ENCODE results near the gene SECTM1. TPM values are rescaled to one million over a fixed set of nuclear protein-coding genes. Genes with fewer than 3 reads are reported as not detected.

SECTM1 gene
- total and polyA plus RNA-seq, 2 experiments from 2014 or later: 0.21 to 1.3 TPM

DNA sequence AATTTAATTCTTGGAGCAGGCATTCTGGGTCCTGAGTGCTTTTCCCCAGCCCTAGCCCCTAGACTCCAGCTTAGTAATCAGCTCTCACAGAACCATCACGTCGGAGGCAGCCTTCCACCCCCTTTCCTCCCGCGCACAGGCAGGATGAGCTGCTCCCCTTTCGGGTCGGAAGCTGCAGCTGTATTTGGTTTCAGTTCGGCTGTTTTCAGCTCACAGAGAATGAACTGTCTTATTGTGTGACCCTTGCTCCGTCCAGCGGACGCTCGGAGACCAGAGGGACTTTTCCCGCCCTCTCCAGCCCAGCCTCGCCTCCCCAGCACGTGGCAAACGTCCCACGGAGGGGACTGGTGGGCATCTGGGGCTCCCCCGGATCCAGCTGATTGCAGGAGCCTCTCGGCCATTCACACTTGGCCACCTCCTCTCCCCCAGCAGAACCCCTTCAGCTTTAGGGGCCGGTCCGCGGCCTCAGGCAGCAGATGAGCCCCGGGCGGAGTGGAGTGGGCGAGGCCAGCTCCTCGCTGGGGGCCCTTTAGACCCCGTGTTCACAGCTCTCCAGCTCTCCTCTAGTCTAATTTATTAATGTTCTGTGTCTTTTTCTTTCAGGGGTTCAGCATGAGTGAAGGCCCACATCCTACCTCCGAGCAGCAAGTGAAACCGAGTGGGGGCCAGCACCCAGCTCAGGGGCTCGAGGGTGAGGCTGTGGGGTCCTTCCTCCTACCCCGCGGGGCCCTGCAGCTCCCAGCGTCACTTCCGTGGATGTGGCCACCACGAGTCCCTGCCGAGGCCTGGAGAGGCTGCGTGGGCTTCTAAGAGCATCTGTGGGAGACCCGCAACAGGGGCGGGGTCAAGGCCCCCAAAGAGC lies 37.1 kb upstream of the SECTM1 start (continued):
- TF ChIP-seq, protein P1, sequence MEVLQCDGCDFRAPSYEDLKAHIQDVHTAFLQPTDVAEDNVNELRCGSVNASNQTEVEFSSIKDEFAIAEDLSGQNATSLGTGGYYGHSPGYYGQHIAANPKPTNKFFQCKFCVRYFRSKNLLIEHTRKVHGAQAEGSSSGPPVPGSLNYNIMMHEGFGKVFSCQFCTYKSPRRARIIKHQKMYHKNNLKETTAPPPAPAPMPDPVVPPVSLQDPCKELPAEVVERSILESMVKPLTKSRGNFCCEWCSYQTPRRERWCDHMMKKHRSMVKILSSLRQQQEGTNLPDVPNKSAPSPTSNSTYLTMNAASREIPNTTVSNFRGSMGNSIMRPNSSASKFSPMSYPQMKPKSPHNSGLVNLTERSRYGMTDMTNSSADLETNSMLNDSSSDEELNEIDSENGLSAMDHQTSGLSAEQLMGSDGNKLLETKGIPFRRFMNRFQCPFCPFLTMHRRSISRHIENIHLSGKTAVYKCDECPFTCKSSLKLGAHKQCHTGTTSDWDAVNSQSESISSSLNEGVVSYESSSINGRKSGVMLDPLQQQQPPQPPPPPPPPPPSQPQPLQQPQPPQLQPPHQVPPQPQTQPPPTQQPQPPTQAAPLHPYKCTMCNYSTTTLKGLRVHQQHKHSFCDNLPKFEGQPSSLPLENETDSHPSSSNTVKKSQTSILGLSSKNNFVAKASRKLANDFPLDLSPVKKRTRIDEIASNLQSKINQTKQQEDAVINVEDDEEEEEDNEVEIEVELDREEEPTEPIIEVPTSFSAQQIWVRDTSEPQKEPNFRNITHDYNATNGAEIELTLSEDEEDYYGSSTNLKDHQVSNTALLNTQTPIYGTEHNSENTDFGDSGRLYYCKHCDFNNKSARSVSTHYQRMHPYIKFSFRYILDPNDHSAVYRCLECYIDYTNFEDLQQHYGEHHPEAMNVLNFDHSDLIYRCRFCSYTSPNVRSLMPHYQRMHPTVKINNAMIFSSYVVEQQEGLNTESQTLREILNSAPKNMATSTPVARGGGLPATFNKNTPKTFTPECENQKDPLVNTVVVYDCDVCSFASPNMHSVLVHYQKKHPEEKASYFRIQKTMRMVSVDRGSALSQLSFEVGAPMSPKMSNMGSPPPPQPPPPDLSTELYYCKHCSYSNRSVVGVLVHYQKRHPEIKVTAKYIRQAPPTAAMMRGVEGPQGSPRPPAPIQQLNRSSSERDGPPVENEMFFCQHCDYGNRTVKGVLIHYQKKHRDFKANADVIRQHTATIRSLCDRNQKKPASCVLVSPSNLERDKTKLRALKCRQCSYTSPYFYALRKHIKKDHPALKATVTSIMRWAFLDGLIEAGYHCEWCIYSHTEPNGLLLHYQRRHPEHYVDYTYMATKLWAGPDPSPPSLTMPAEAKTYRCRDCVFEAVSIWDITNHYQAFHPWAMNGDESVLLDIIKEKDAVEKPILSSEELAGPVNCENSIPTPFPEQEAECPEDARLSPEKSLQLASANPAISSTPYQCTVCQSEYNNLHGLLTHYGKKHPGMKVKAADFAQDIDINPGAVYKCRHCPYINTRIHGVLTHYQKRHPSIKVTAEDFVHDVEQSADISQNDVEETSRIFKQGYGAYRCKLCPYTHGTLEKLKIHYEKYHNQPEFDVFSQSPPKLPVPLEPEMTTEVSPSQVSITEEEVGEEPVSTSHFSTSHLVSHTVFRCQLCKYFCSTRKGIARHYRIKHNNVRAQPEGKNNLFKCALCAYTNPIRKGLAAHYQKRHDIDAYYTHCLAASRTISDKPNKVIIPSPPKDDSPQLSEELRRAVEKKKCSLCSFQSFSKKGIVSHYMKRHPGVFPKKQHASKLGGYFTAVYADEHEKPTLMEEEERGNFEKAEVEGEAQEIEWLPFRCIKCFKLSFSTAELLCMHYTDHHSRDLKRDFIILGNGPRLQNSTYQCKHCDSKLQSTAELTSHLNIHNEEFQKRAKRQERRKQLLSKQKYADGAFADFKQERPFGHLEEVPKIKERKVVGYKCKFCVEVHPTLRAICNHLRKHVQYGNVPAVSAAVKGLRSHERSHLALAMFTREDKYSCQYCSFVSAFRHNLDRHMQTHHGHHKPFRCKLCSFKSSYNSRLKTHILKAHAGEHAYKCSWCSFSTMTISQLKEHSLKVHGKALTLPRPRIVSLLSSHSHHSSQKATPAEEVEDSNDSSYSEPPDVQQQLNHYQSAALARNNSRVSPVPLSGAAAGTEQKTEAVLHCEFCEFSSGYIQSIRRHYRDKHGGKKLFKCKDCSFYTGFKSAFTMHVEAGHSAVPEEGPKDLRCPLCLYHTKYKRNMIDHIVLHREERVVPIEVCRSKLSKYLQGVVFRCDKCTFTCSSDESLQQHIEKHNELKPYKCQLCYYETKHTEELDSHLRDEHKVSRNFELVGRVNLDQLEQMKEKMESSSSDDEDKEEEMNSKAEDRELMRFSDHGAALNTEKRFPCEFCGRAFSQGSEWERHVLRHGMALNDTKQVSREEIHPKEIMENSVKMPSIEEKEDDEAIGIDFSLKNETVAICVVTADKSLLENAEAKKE (CRISPR knock-in tag; IDR thresholded peaks at IDR 0.05): no peak
- no peak for TF ChIP-seq ZNF114 (CRISPR knock-in tag; IDR thresholded peaks at IDR 0.05)
- TF ChIP-seq NANOG (IDR thresholded peaks at IDR 0.05; ENCODE audit: borderline replicate concordance): no peak
- no peak for TF ChIP-seq POLR2AphosphoS5 (IDR thresholded peaks at IDR 0.05; ENCODE audit: low read depth)

DNA sequence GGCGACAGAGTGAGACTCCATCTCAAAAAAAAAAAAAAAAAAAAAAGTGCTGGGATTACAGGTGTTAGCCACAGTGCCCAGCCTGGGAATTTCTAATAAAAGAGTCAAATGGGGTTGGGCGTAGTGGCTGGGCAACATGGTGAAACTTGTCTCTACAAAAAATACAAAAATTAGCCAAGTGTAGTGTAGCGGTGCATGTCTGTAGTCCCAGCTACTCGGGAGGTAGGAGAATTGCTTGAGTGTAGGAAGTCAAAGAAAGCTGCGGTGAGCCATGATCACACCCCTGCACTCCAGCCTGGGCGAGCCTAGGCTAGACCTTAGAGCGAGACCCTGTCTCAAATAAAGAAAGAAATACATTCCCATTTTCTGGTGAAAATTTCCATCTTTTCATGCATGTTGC lies 35.6 kb upstream of the SECTM1 start:
- H4K20me1 ChIP-seq (replicated peaks; ENCODE audit: insufficient read depth): no peaks in the 10 kb centered on the region
- H3K9me2 ChIP-seq (ENCODE audit: insufficient read depth): no peaks in the 10 kb centered on the region
- ATAC-seq: no peak
- H3K27ac Mint-ChIP-seq: no peak overlapping the region
- no peak overlapping the region for H3K4me3 Mint-ChIP-seq
- H3K36me3 ChIP-seq (ENCODE audit: insufficient read depth): no peaks in the 10 kb centered on the region
- peaks cover 48% of the 10 kb centered on the region for H3K27me3 ChIP-seq (ENCODE audit: insufficient read depth)
- no peak for DNase-seq (ENCODE audit: low spot score)
- H3K4me3 ChIP-seq: no peak overlapping the region
- peaks cover 4% of the 10 kb centered on the region; the same call in 2 of the 3 replicates for H3K36me3 Mint-ChIP-seq (ENCODE audit: low read depth)
- H3K4me2 ChIP-seq: no peak overlapping the region
- peaks cover 5% of the 10 kb centered on the region for H3K4me1 Mint-ChIP-seq
- peaks cover 12% of the 10 kb centered on the region; the same call in 2 of the 3 replicates for H3K9me3 Mint-ChIP-seq
- H3K4me1 ChIP-seq (ENCODE audit: insufficient read depth): no peaks in the 10 kb centered on the region; the same call in 1 of the 2 replicates
- no peak overlapping the region for H3K27ac ChIP-seq (ENCODE audit: low read depth)
- H3K27me3 Mint-ChIP-seq (ENCODE audit: insufficient read depth, low read depth, poor library complexity): peaks cover 42% of the 10 kb centered on the region
- no peak overlapping the region for H2AFZ ChIP-seq
- H3F3A ChIP-seq (replicated peaks; ENCODE audit: low read depth): no peaks in the 10 kb centered on the region
- H3K79me2 ChIP-seq (replicated peaks; ENCODE audit: insufficient read depth): no peaks in the 10 kb centered on the region
- TF ChIP-seq, protein P1 (CRISPR knock-in tag; IDR thresholded peaks at IDR 0.05): no peak
- TF ChIP-seq JUNB (IDR thresholded peaks at IDR 0.05; ENCODE audit: unreplicated experiment) (no peak), ZNF114 (CRISPR knock-in tag; IDR thresholded peaks at IDR 0.05) (no peak), EZH2phosphoT487 (IDR thresholded peaks at IDR 0.05; ENCODE audit: unreplicated experiment) (no peak)
- TF ChIP-seq, protein P2, sequence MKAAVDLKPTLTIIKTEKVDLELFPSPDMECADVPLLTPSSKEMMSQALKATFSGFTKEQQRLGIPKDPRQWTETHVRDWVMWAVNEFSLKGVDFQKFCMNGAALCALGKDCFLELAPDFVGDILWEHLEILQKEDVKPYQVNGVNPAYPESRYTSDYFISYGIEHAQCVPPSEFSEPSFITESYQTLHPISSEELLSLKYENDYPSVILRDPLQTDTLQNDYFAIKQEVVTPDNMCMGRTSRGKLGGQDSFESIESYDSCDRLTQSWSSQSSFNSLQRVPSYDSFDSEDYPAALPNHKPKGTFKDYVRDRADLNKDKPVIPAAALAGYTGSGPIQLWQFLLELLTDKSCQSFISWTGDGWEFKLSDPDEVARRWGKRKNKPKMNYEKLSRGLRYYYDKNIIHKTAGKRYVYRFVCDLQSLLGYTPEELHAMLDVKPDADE (IDR thresholded peaks at IDR 0.05): no peak
